ENCODE data around the gene BIRC2.
A peak's percentile ranks its signal among the peaks of the same experiment; 100 is the strongest.
"Not testable (repeated sequence)": the region's sequence is repeated elsewhere in the genome, so short reads cannot be mapped to it uniquely, and the experiment has no call there.

The BIRC2 gene

DNA sequence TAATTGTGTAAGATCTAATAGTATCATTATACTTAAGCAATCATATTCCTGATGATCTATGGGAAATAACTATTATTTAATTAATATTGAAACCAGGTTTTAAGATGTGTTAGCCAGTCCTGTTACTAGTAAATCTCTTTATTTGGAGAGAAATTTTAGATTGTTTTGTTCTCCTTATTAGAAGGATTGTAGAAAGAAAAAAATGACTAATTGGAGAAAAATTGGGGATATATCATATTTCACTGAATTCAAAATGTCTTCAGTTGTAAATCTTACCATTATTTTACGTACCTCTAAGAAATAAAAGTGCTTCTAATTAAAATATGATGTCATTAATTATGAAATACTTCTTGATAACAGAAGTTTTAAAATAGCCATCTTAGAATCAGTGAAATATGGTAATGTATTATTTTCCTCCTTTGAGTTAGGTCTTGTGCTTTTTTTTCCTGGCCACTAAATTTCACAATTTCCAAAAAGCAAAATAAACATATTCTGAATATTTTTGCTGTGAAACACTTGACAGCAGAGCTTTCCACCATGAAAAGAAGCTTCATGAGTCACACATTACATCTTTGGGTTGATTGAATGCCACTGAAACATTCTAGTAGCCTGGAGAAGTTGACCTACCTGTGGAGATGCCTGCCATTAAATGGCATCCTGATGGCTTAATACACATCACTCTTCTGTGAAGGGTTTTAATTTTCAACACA is 23.3 kb upstream of the BIRC2 start:
- DNase-seq = no peak

DNA sequence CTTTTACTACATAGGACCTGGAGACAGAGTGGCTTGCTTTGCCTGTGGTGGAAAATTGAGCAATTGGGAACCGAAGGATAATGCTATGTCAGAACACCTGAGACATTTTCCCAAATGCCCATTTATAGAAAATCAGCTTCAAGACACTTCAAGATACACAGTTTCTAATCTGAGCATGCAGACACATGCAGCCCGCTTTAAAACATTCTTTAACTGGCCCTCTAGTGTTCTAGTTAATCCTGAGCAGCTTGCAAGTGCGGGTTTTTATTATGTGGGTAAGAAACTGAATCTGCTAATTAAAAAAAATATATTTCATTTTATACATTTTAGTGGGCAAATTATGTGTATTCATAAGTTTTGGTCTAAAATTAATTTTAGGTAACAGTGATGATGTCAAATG is 21.9 kb upstream of the BIRC2 start:
- no peak for DNase-seq

DNA sequence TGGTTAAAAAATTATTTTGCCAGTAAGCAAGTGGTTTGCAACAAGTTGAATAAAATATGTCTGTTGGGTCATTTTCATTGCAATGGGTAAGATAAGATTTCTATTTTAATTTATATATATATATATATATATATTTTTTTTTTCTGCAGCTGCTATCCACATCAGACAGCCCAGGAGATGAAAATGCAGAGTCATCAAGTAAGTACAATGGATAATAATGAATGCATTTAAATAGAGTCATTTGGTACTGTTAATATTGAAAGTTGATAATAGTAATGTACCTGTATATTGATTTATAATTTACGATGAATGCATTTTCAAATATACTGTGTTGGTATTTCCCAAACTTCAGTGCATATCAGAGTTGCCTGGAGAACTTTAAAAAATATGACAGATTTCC is 18.3 kb upstream of the BIRC2 start:
- no peak for DNase-seq

DNA sequence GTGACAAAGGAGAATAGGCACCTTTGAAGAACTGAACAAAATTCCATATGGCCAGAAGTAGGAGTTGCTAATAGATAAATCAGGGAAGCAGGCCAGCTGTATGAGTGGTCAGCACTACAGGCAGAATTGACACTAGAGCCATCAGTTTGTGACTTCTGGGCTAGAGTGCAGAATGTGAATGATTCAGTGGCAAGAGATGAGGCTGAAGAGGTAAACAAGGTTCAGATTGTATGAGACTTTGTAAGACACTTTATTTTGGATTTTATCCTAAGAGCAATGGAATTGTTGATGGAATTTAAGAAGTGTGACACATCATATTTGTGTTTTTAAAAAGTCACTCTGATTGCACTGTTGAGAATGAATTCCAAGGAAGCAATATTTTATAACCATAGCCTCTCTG is 16.8 kb upstream of the BIRC2 start:
- no peak for DNase-seq

DNA sequence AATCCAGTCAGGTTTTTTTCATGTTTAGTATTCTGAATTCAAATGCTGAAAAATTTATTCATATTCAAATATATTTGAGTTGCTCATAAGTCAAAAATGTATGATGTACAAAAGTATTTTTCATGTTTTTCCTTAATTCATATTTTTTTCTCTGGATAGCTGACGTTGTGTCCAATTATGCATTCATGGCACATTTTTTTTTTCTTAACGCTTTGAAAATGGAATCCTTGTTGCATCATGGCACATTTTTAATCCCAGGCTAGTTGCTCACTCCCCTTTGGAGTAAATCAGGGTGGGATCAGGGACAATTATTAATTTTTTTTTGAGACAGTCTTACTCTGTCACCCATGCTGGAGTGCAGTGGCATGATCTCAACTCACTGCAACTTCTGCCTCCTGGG is 15.7 kb upstream of the BIRC2 start:
- no peak for DNase-seq

DNA sequence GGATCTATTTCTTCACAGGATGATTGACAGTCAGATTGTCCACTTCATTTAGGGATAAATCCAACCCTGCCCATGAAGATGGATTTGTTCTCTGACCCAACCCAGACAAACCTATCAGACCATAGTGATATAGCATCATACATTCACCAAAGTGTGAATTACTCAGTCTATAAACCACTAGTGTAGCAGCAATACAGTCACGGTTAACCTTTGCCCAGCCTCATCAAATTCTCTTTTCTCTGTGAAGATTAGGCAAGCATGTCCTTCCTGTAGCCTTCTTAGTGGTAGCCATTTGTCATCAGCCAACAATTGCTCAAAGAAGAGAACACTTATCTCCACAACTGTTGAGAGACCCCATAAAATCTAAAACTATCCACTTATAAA is 14.4 kb upstream of the BIRC2 start:
- no peak for DNase-seq

DNA sequence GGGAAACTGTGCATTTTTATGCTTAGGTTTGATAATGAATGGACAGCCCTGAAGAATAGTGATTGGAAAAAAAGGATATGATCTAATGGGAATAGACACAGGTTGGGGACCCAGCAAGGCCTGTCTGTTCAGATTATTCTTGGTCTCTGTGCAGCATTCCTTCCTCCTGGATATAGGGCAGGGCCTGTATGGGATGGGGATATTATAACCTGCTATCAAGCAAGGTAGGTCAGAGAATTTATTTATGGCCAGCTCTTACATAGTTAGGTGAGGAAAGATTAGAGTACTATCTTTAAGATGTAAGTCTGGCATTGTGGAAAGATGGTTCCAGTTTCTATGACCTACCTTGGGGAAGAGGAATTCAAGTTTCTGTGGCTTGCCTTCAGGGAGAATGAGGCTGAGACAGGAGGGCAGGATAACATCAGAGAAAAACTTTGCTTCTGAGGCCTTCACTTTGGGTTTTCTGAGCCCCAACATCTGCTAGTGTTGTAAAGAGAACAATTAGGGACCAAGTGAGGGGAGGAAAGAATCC is 8.5 kb upstream of the BIRC2 start:
- DNase-seq = no peak

DNA sequence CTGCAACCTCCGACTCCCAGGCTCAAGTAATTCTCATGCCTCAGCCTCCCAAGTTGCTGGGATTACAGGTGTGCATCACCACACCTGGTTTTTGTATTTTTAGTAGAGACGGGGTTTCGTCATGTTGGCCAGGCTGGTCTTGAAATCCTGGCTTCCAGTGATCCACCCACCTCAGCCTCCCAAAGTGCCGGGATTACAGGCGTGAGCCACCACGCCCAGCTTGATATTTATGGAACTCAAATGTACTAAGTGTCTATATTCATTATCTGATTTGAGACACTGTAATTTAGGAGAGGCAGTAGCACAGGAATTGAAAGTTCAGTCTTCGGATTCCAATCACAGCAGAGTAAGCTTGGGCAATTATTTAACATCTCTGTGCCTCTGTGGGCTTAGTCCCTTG is 5.7 kb upstream of the BIRC2 start:
- DNase-seq = not testable (repeated sequence)

DNA sequence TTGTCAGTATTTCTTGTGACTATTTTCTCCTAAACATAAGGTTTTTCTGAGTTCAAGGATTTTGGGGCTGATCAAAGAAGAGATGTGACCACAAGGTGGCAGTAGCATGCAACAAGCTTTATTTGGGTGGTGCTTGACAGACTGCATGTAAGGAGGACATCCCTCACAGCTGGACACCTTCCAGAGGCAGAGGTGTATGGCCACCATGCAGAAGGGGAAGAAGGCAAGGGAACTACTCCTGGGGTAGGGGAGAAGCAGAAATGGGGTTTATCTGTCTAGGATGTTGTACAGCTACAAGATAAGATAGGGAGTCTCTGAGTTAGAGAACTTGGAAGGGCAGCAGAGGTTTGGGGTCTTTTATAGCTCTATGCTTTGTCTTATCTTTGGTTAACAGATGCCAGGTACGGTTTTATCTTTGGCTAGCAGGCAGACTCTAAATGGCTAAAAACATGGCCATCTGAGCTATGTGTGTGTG is 5.1 kb upstream of the BIRC2 start:
- DNase-seq = peak; percentile 82

DNA sequence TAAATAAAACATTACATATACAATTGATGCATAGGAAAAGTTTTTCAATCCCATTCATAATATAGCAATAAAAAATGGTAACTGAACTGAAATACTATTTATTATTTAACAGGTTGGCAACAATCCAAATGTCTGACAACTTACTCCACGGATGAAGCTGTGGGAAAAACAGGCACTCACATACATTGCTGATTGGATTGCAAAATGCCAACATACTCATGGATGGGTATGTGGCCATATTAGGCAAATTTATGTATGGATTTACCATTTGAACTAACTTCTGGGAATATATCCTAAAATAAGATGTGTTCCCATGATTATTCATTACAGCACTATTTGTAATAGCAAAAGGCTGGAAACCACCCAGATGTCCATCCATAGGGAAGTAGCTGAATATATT is 3.2 kb upstream of the BIRC2 start:
- DNase-seq = no peak

DNA sequence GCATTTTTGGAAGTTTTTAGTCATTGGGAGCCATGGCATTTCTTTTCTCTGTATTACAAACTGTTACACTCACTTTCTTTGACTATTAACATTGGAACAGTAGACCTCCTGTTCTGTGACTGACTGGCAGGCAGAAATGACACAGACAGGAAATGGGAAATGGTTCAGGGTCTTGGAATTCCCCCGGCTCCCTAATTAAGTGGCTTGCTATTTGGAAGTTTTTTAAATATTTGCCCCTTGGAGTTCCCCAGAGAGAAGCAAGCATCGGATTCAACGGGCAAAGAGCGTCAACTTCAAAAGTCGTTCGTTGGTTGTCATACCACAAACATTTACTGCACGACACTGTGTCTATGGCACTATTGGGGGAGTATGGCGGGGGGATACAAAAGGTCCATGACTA is 1.1 kb upstream of the BIRC2 start:
- DNase-seq = no peak

DNA sequence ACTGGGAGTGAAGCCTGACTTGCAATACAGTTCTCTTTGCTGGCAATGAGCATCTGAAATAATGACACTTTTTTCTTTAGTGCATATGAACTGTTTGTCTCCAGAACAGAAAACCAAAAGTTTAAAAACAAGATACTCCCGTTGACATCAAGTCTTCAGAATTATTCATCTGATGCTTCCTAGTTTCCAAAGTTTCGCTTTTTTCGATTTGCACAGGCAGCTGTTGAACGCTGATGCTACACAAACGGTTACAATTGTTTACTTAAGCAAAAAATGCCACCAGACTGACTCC is 612 bp upstream of the BIRC2 start:
- no peak for DNase-seq

DNA sequence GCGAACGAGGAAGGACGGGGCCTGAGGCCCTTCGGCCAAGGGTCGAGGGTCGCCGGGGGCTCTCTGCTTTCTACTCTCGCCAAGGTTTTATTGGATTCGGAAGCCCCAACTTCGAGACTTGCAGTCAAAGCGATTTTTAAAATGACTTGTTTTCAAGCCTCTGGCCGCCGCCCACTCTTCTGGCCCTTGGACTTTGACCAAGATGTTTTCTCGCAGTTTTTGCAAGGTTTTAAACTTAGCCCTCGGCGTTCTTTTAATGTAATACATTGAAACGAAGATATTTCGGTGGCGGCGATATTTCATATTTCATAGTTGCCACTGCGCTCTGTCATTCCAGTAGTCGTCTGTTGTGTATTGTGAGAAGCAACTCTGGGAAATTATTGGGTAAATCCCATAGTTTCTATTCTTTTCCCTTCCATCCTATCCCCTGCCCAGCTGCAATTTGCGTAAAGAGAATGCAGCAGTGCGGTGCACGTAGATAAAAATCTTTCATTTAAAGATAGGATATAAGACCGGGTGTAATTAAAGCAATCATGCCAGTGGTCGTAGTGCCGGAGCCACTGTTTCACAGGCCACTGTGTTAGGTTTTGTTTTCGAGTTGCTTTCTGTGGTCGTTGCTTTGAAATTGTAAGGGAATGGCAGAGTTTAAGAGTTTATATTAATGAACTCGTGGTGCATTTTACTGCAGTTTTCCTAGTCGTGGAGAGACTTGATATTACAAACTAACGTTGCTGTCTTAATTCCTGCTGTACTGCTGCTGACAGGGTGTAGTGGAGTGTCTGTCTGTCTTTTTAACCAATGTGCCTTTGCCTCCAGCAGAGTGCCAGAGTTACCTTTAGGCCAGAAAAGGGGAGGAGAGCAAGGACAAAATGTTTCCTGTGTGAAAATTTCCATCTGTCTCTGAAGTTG is 702 bp downstream of the BIRC2 start:
- no peak for DNase-seq

DNA sequence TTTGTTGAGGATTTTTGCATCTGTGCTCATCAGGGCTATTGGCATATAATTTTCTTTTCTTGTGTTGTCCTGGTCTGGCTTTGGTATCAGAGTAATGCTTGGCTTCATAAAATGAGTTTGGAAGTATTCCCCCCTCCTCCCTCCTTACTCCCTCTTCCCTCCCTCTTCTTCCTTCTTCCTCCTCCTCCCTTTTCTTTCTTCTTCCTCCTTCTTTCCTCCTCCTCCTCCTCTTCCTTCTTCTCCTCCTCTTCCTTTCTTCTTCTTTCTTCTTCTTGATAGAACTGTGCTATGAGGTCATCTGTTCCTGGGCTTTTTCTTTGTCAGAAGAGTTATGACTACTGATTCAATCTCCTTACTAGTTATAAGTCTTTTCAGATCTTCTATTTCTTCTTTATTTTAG is 10.1 kb downstream of the BIRC2 start:
- DNase-seq = no peak

DNA sequence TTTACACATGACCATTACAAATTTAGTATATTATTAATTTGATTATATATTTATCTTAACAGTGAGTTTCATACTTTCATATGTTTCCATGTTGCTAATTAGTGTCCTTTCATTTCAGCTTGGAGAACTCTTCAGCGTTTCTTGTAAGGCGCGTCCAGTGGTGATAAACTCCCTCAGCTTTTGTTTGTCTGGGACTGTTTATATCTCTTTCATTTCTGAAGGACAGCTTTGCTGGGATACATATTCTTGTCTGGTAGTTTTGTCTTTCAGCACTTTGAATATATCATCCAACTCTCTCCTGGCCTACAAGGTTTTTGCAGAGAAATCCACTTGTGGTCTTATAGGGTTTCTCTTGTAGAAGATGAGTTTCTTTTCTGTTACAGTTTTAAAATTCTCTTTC is 12.4 kb downstream of the BIRC2 start:
- no peak for DNase-seq

DNA sequence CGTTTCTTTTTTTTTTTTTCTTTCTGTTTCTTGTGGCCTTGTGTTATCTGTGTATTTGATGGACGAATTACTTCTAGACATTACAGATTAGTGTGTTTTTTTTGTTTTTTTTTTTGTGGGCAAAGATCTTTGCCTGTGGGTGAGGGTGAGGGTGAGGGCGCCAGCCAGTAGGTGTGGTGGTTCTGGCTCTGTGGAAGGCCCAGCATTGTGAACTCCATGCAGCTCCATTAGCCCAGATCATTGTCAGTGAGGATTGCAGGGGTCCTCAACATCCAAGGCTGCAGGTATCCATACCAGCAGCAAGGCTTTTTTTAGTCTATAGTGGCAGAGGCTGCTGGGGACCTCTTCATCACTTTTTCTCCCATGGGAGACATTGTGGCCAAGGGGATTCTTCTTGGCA is 13.7 kb downstream of the BIRC2 start:
- no peak for DNase-seq

DNA sequence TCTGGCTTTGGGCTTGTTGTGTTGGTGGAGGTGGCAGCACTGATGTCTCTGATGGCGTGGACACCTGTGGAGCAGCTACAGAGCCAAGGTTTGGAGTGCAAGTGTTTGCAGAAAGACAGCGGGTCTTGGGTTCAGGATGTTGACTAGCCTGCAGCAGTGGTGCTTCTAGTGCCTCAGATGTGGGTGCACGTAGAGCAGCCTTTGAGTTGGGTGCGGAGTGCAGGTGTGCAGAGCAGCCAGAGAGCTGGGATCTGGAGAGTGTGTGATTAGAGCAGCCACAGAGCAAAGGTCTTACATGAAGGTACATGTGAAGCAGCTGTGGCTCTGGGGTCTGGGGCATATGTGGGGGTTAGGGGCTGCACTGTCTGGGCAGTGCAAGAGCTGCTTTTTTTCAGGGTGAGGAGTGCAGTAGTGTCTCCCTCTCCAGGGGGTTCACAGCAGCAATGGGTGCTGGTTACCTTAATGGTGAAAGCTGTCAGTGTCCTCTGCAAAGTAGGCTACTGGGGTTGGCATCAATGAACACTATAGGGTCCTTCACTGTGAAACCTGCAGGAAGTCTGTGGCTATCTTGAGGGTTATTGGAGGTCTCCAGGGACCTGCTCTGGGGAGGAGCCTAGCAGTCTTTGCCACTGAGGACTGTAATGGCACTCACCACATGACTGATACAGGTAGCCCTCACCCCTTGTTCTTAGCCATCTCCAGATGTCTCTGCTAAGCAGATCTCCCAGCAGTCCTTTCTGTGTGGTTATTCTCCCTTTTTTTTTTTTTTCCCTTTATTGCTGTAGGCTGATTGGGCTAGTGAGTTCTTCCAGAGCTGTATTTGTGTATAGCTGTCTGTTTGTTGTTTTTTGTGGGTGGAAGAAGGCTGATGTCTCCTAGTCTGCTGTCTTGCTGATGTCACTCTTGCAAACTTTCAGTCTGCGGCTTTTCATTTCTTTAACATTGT is 14.3 kb downstream of the BIRC2 start:
- DNase-seq = no peak

DNA sequence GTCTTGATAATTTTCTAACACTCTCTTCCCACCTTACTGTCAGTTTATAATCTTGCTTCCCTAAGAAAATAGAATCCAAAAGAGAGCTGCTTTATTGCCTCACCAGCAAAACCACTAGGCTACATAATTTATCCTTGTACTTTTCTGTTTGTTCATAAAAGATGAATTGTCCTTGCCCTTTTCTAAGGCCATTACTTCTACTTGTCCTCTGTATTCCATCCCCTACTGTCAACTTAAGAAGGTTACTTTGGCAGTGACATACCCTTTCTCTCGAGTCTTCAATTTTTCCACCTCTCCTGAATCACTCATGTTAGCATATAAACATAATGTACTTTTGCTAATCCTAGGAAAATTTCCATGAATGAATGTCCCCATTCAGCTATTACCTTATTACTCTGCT is 18.0 kb downstream of the BIRC2 start:
- no peak for DNase-seq

DNA sequence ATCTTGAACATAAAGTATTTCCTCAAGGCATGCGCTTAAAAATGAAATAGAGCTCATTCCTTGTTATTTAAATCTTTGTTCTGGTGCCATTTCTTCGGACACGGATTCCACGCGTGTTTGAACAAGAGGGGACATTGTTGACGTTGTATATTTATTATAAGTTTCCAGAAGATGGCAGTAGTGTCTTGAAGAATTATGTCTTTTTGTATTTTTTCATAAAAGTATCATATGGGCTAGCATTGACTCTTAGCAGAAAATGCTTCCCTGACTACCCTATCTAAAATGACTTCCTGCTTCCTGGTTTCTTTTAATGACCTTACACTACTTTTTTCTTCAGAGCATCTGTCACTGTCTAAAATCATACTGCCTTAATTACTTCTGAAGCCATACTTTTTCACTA is 20.4 kb downstream of the BIRC2 start:
- no peak for DNase-seq

DNA sequence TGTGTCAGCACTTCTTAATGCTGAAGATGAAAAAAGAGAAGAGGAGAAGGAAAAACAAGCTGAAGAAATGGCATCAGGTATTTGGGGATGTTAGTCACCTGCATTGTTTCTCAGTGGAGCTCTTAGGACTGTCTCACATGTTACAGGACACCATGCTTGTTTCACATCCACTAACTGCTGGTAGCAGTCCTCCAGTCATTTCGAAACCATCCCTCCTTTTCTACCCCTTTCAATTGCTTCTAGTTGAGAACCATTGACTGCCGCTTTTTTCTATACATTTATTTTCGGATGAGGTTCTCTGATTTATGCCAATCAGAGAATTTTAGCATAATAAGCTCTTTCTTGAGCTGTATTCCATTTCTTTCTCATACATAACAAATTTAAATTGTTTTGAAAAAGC is 21.5 kb downstream of the BIRC2 start:
- DNase-seq = no peak

DNA sequence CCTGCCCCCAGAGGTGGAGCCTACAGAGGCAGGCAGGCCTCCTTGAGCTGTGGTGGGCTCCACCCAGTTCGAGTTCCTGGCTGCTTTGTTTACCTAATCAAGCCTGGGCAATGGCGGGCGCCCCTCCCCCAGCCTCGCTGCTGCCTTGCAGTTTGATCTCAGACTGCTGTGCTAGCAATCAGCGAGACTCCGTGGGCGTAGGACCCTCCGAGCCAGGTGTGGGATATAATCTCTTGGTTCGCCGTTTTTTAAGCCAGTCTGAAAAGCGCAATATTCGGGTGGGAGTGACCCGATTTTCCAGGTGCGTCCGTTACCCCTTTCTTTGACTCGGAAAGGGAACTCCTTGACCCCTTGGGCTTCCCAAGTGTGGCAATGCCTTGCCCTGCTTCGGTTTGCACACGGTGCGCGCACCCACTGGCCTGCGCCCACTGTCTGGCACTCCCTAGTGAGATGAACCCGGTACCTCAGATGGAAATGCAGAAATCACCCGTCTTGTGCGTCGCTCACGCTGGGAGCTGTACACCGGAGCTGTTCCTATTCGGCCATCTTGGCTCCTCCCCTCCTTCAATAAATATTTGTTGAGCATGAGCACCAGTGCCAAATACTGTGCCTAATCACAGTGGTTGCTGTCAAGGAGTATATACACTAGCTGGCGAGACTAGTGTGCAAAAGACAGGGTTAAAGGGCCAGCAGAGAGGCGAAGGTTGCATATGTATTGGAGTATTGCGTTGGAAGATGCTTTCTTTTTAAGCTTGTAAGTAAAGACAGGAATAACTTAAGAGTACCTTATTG is 27.8 kb downstream of the BIRC2 start:
- not testable (repeated sequence) for DNase-seq

DNA sequence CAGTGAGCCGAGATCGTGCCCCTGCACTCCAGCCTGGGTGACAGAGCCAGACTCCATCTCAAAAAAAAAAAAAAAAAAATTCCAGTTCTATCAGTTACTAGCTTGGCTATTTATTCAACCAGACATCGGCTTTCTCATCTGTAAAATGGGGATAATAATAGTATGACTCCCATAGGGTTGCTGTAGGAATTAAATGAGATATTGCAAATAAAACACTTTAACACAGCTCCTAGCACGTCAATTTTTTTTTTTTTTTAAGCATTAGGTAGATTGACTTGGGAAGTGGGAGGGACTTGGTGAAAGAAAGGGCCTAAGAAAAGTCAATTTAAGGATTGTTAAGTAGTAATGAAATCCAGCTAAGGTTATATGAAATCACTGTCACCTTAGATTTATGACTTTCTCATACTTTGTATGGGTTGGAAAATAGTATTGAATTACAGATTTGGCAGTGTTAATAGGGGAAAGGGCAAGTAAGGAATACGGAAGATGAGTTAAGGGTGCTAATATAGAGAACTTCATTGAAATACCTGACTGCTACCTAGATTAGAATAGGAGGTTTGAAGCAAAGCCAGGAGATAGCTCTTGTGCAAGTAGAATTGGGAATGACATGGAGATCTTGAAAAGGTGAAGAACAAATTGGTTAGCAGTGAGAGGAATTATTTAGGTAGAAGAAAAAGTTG is 28.8 kb downstream of the BIRC2 start:
- DNase-seq = no peak
